Common myeloid progenitor, CD34-positive (primary cell): ENCODE results near the gene PRKCE.

Source experiments
- CTCF ChIA-PET: fragments of 350-600 bp; sonication (Branson Sonifier 250); formaldehyde crosslinking; loops from one replicate; lab custom pipeline; 2021; ENCODE audit warnings: antibody characterized with exemption; lab: Charles Lee
- POLR2A ChIA-PET: fragments of 350-600 bp; sonication (Branson Sonifier 250); formaldehyde crosslinking; loops from one replicate; lab custom pipeline; 2021; ENCODE audit warnings: antibody characterized with exemption; lab: Charles Lee
- DNase-seq, 3 donors: peaks; one replicate each; pipeline versions ENCODE4 v3.0.0 to v3.0.0-alpha.2; 2013
- H3K27ac ChIP-seq, 2 experiments: 1 replicate in 1 of 2; 2 replicates in 1 of 2; pipeline ENCODE4 v1.7.0; 2013; ENCODE audit warnings: inconsistent platforms in 2 of 2, low read length in 2 of 2, mild to moderate bottlenecking in 2 of 2, low read depth in 1 of 2, moderate library complexity in 1 of 2; ENCODE audit not compliant: severe bottlenecking in 2 of 2, insufficient read depth in 1 of 2, poor library complexity in 1 of 2
- H3K27me3 ChIP-seq, 5 experiments: replicated peaks in 2 of 5; 1 replicate in 3 of 5; 2 replicates in 2 of 5; pipeline versions ENCODE4 v1.6.1 to v1.7.0; 2013; ENCODE audit warnings: low read length in 4 of 5, mild to moderate bottlenecking in 2 of 5, moderate library complexity in 2 of 5, inconsistent platforms in 1 of 5; ENCODE audit not compliant: insufficient read depth in 5 of 5, control insufficient read depth in 4 of 5
- H3K36me3 ChIP-seq, 4 experiments: 1 replicate in 2 of 4; 2 replicates in 2 of 4; pipeline versions ENCODE4 v1.6.1 to v1.7.0; 2013; ENCODE audit warnings: low read length in 3 of 4, control low read depth in 1 of 4, mild to moderate bottlenecking in 1 of 4; ENCODE audit not compliant: control insufficient read depth in 4 of 4, insufficient read depth in 4 of 4
- H3K4me1 ChIP-seq, 4 experiments: 1 replicate in 3 of 4; 2 replicates in 1 of 4; pipeline versions ENCODE4 v1.6.1 to v1.7.1; 2013; ENCODE audit warnings: low read length in 3 of 4, mild to moderate bottlenecking in 3 of 4, control low read depth in 1 of 4, inconsistent platforms in 1 of 4, moderate library complexity in 1 of 4; ENCODE audit not compliant: control insufficient read depth in 4 of 4, insufficient read depth in 4 of 4; ENCODE audit errors: control extremely low read depth in 1 of 4
- H3K4me3 ChIP-seq, 7 experiments: 1 replicate in 4 of 7; 2 replicates in 3 of 7; pipeline versions ENCODE4 v1.5.1 to v1.7.0; 2013; ENCODE audit warnings: mild to moderate bottlenecking in 7 of 7, low read length in 6 of 7, moderate library complexity in 6 of 7, inconsistent platforms in 2 of 7, low read depth in 2 of 7, control low read depth in 1 of 7; ENCODE audit not compliant: insufficient read depth in 4 of 7, control insufficient read depth in 1 of 7; ENCODE audit errors: extremely low read depth in 1 of 7
- H3K9me3 ChIP-seq, 5 experiments: 1 replicate in 4 of 5; 2 replicates in 1 of 5; pipeline versions ENCODE4 v1.6.1 to v1.7.1; 2013; ENCODE audit warnings: low read length in 4 of 5, mild to moderate bottlenecking in 2 of 5, inconsistent platforms in 1 of 5, low read depth in 1 of 5, moderate library complexity in 1 of 5; ENCODE audit not compliant: control insufficient read depth in 4 of 5, insufficient read depth in 2 of 5; ENCODE audit errors: control extremely low read depth in 1 of 5
- WGBS: methylation state at CpG from one replicate; pipeline ENCODE4 v1.1.5; 2013; ENCODE audit not compliant: insufficient coverage; 5-methylcytosine and 5-hydroxymethylcytosine counted together

PRKCE gene

DNA sequence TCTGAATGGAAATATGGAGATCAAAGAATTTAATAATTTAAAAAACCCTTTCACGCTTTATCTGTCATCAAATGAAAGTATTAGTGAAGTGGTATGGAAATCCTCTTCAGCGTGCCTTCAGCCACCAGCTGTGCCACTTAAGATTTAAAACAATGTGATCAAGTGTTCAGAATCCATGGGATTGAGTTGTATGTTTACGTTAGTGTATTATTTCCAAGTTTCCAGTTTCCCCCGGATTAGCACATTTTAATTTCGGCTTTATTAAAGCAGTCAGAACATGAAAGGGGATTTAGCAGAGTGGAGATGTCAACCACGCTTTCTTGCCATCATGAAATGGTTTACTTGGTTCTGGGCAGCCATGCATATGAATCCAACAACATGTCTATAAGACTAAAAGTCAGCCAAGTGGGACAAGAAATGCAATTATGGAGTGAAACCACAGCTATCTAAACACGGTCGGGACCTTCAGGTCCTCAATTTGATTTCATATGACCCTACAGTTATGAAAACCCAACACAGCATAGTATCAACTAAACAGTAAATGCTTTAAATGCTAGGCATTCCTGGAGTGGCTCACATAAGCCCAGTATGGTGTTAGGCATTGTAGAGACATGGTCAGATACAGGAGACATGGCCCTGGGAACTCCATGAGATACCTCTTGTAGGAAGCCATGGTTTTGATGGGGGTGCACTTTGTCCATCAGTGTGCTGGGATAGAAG, 420.8 kb downstream of the PRKCE start:
- POLR2A ChIA-PET = interaction anchor here (0.5 kb wide), 1 partner anchor 498 kb away, joined by 6 read pairs; no protein-coding TSS in a partner anchor
- CTCF ChIA-PET = interaction anchor here (1.8 to 5.8 kb wide), 2 partner anchors 10 kb away, joined by 5 to 22 read pairs; no protein-coding TSS in a partner anchor
- no peaks in the 10 kb centered on the region for H3K27me3 ChIP-seq
- 100% methylated on average over 5 of the region's 8 CpGs for WGBS
- peaks cover 0 to 6% (median 0%) of the 10 kb centered on the region in 4 experiments for H3K4me1 ChIP-seq
- peaks cover 0 to 2% (median 0%) of the 10 kb centered on the region in 4 experiments for H3K36me3 ChIP-seq
- DNase-seq = no peak
- H3K9me3 ChIP-seq = no peaks in the 10 kb centered on the region
- no peak overlapping the region for H3K27ac ChIP-seq
- H3K4me3 ChIP-seq = no peak overlapping the region

DNA sequence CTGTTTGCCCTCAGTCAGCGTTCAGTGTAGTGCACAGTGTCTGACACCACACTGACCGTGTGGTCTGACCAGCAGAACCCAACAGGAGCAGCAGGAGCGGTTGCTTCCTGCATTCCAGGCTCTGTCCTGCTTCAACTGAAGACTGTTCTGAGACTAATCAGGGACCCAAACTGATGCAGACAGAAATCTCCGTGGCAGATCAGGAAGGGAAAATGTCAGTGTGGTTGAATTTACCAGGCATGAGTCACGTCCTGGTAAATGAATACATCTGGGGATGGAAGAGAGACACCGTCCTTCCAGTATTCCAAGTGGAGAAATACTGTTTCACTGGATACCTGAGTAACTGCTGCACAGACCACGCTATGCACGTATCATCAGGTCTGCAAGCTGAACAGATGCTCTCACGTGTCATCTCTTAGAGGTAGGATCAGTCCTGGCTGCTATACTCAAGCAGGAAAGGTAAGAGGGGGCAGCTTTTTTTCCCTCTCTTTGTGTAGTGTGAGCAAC, 422.1 kb downstream of the PRKCE start:
- CTCF ChIA-PET = interaction anchor here (5.8 kb wide), 1 partner anchor 11 kb away, joined by 22 read pairs; no protein-coding TSS in a partner anchor
- no peak for DNase-seq
- WGBS = 80% methylated on average over 9 of the region's 9 CpGs
- no peaks in the 10 kb centered on the region for H3K9me3 ChIP-seq
- POLR2A ChIA-PET = no interaction called here
- peaks cover 0 to 6% (median 0%) of the 10 kb centered on the region in 4 experiments for H3K4me1 ChIP-seq
- H3K36me3 ChIP-seq = no peaks in the 10 kb centered on the region
- H3K27me3 ChIP-seq = no peaks in the 10 kb centered on the region
- H3K4me3 ChIP-seq = no peak overlapping the region
- no peak overlapping the region for H3K27ac ChIP-seq

DNA sequence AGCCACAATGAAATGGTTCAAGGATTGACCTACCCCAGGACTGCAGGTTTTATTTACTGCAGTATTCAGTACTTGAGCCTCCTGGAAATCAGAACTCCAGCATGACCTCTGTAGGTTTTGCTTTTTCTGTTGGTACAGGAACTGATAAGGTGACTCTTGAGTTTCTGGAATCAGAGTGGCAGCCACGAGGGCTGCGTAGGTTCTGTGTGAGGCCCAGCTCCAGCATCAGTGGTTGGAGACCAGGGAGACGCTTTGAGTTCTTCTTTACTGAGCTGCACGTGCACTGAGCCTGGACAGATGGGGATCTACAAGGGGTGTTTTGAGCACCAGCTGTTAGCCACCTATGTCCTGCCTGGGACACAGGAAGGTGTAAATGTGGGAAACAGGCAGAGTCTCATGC, 423.0 kb downstream of the PRKCE start:
- Histone ChIP-seq H3K4me3 (no peak overlapping the region), H3K27me3 (no peaks in the 10 kb centered on the region), H3K27ac (no peak overlapping the region), H3K4me1 (peaks cover 0 to 6% (median 0%) of the 10 kb centered on the region in 4 experiments), H3K36me3 (no peaks in the 10 kb centered on the region), H3K9me3 (no peaks in the 10 kb centered on the region)
- 80% methylated on average over 3 of the region's 4 CpGs for WGBS
- ChIA-PET CTCF (interaction anchor here (5.8 kb wide), 1 partner anchor 12 kb away, joined by 22 read pairs; no protein-coding TSS in a partner anchor), POLR2A (no interaction called here)
- no peak for DNase-seq

DNA sequence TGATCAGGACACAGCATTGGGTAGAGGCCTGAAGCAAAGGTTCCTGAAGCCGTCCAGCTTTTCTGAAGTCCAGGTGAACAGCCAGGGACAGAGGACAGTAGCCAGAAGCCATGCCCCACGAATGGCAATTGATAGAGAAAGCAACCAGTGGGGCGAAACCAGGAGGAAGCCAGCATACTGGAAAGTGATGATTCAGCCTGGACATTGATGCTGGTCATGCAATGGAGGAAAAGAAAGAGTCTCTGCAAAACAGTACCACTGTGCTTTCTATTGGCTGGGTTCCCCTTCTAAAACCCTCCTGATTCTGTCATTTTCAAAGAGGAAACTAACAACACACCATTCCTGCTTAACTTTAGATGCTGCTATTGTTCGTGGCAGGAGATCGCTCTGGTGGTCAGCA, 424.4 kb downstream of the PRKCE start:
- ChIA-PET POLR2A (no interaction called here), CTCF (interaction anchor here (5.8 kb wide), 1 partner anchor 13 kb away, joined by 22 read pairs; no protein-coding TSS in a partner anchor)
- Histone ChIP-seq H3K27me3 (no peaks in the 10 kb centered on the region), H3K4me3 (no peak overlapping the region), H3K4me1 (peaks cover 0 to 6% (median 0%) of the 10 kb centered on the region in 4 experiments), H3K27ac (no peak overlapping the region), H3K36me3 (no peaks in the 10 kb centered on the region), H3K9me3 (no peaks in the 10 kb centered on the region)
- WGBS = 99% methylated on average over 5 of the region's 5 CpGs
- no peak for DNase-seq

DNA sequence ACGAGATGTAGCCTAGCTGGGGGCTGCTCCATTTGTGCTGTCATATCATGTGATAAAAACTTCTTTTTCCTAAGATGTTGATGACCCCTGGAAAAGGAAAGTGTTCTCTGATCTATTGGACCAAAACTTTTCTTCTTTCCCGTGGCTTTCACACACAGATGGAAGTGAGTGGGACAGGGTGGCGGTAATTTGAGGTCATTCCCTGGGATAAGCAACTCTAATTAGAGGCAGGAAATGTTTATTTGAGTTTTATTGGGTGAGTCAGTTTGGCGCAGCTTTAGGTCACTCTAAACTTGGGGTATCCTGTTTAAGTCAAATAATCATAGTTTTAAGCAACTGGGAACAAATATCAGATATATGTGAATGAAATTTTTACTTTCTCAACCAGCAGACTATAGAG, 424.8 kb downstream of the PRKCE start:
- POLR2A ChIA-PET = no interaction called here
- Histone ChIP-seq H3K27me3 (no peaks in the 10 kb centered on the region), H3K27ac (no peak overlapping the region), H3K4me3 (no peak overlapping the region), H3K9me3 (no peaks in the 10 kb centered on the region), H3K36me3 (no peaks in the 10 kb centered on the region), H3K4me1 (peaks cover 0 to 6% (median 0%) of the 10 kb centered on the region in 4 experiments)
- no peak for DNase-seq
- WGBS = 100% methylated on average over 3 of the region's 4 CpGs
- CTCF ChIA-PET = interaction anchor here (5.8 kb wide), 1 partner anchor 14 kb away, joined by 22 read pairs; no protein-coding TSS in a partner anchor

DNA sequence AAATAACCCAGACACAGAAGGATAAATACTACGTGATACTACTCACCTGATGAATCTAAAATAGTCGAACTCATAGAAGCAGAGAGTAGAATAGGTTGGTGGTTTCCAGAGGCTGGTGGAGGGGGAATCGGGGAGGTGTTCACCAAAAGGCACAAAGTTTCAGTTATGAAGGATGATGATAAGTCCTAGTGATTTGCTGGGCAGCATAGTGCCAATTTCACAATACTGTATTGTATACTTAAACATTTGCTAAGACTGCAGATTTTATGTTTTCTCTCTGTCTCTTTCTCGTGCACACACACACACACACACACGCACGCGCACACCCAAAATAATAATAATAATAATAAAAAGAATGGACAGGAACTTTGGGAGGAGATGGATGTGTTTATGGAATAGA, 425.4 kb downstream of the PRKCE start:
- Histone ChIP-seq H3K27ac (no peak overlapping the region), H3K9me3 (no peaks in the 10 kb centered on the region), H3K4me1 (peaks cover 0 to 6% (median under 1%) of the 10 kb centered on the region in 4 experiments), H3K36me3 (no peaks in the 10 kb centered on the region), H3K4me3 (no peak overlapping the region), H3K27me3 (no peaks in the 10 kb centered on the region)
- WGBS = 100% methylated on average over 2 of the region's 7 CpGs
- DNase-seq = no peak
- CTCF ChIA-PET = no interaction called here
- POLR2A ChIA-PET = no interaction called here

DNA sequence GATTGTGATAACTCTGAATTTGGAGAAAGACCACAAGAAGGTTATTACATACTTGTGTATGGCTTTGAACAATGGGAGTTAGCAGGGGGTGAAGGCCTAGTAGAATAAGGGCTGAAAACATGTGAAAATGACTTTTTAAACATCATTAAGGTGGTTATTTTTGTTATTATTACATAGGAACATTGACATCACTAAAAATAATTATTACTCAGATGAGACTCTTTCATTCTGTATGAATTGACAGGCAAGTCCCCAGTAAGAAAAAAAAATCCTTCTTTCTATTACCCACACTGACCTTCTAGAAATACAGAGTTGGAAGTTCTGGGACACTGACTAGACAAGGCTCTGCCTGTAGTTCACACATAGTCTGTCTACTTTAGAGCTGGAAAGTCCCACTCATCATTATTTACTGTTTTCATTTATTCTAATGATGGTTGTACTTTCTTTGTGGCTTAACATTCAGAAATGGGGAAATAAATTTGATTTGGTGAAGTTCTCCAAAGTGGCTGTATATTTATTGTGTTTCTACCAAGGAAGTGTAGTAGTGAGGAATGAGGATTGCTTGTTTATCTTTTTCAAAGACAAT, 426.1 kb downstream of the PRKCE start:
- CTCF ChIA-PET = no interaction called here
- Histone ChIP-seq H3K36me3 (no peaks in the 10 kb centered on the region), H3K4me3 (no peak overlapping the region), H3K4me1 (peaks cover 0 to 11% (median 7%) of the 10 kb centered on the region in 4 experiments), H3K27me3 (no peaks in the 10 kb centered on the region), H3K9me3 (no peaks in the 10 kb centered on the region), H3K27ac (no peak overlapping the region)
- peak in 1 of 3 donors; percentile 7 for DNase-seq
- POLR2A ChIA-PET = no interaction called here
